Measurements from ENCODE around the gene DENND1B. TPM values are rescaled to one million over a fixed set of nuclear protein-coding genes. Genes with fewer than 3 reads are reported as not detected.

Gene DENND1B
- total RNA-seq, 1 experiment from 2014 or later = 9.6 TPM

DNA sequence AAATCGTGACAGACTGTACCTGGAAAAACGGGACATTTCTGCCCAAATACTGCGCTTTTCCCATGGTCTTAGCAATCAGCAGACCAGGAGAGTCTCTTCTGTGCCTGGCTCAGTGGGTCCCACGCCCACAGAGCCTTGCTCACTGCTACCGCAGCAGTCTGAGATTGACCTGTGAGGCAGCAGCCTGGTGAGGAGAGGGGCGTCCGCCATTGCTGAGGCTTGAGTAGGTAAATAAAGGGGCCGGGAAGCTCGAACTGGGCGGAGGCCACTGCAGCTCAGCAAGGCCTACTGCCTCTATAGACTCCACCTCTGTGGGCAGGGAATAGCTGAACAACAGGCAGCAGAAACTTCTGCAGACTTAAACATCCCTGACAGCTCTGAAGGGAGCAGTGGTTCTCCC lies 203.1 kb downstream of the DENND1B start:
- Histone ChIP-seq H2AFZ (ENCODE audit: low read depth, low read length, poor library complexity, severe bottlenecking) (no peak overlapping the region), H3K36me3 (ENCODE audit: control insufficient read depth in 1 of 2, insufficient read depth in 2 of 2, low read length in 2 of 2) (no peaks in the 10 kb centered on the region), H3K4me2 (ENCODE audit: low read length) (no peak overlapping the region), H3K4me3 (replicated peaks in 1 of 2; ENCODE audit: low read depth in 1 of 2, low read length in 2 of 2) (no peak overlapping the region), H3K4me1 (ENCODE audit: control insufficient read depth in 1 of 2, insufficient read depth in 2 of 2, low read length in 2 of 2) (no peaks in the 10 kb centered on the region), H4K20me1 (ENCODE audit: insufficient read depth) (no peaks in the 10 kb centered on the region), H3K9me3 (ENCODE audit: control insufficient read depth in 1 of 2, insufficient read depth in 1 of 2, low read depth in 1 of 2, low read length in 2 of 2) (no peaks in the 10 kb centered on the region), H3K79me2 (ENCODE audit: insufficient read depth, low read length) (no peaks in the 10 kb centered on the region), H3K9me2 (ENCODE audit: insufficient read depth) (no peaks in the 10 kb centered on the region), H3K9ac (ENCODE audit: low read length) (no peak overlapping the region), H3K27ac (ENCODE audit: low read depth, low read length) (no peak overlapping the region), H3K27me3 (ENCODE audit: insufficient read depth, low read length) (no peaks in the 10 kb centered on the region)
- RAD21 ChIA-PET (ENCODE audit: low non-redundant PET in 1 of 2, low total read pairs in 2 of 2, uncharacterized antibody in 2 of 2, unreplicated experiment in 2 of 2) = no interaction called here
- ATAC-seq (no peak), DNase-seq (ENCODE audit: low read depth, low spot score) (no peak)
- TF ChIP-seq EZH2phosphoT487 (IDR thresholded peaks at IDR 0.05; ENCODE audit: borderline replicate concordance) = no peak
- CTCF ChIA-PET = no interaction called here
- intact Hi-C loops (cut with micrococcal nuclease) = no loop called here
- POLR2A ChIA-PET = no interaction called here
- BruUV-seq (replicated peaks) = no TSS peak

DNA sequence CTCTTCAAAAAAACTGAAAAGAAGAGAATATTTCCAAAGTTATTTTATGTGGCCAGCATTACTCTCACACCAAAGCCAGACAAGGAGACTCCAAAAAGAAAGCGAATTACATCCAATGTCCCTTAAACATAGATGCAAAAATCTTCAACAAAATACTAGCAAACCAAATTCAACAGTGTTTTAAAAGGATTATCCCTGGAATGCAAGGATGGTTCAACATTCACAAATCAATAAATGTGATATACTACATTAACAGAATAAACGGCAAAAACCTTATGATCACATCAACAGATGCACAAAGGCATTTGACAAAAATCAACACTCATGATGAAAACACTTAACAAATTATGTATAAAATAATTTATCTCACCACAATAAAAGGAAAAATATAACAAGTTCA lies 207.8 kb downstream of the DENND1B start:
- ChIA-PET CTCF (no interaction called here), POLR2A (no interaction called here), RAD21 (ENCODE audit: low non-redundant PET in 1 of 2, low total read pairs in 2 of 2, uncharacterized antibody in 2 of 2, unreplicated experiment in 2 of 2) (no interaction called here)
- Histone ChIP-seq H4K20me1 (ENCODE audit: insufficient read depth) (no peaks in the 10 kb centered on the region), H3K4me1 (ENCODE audit: control insufficient read depth in 1 of 2, insufficient read depth in 2 of 2, low read length in 2 of 2) (no peaks in the 10 kb centered on the region), H3K4me2 (ENCODE audit: low read length) (no peak overlapping the region), H3K27ac (ENCODE audit: low read depth, low read length) (no peak overlapping the region), H3K4me3 (replicated peaks in 1 of 2; ENCODE audit: low read depth in 1 of 2, low read length in 2 of 2) (no peak overlapping the region), H3K9me3 (ENCODE audit: control insufficient read depth in 1 of 2, insufficient read depth in 1 of 2, low read depth in 1 of 2, low read length in 2 of 2) (0 out of 4 replicates have a peak, but pooled peaks cover 0 to 3% of the 10 kb centered on the region in 2 experiments), H3K27me3 (ENCODE audit: insufficient read depth, low read length) (no peaks in the 10 kb centered on the region), H3K79me2 (ENCODE audit: insufficient read depth, low read length) (no peaks in the 10 kb centered on the region), H3K36me3 (ENCODE audit: control insufficient read depth in 1 of 2, insufficient read depth in 2 of 2, low read length in 2 of 2) (no peaks in the 10 kb centered on the region), H3K9ac (ENCODE audit: low read length) (no peak overlapping the region), H3K9me2 (ENCODE audit: insufficient read depth) (no peaks in the 10 kb centered on the region), H2AFZ (ENCODE audit: low read depth, low read length, poor library complexity, severe bottlenecking) (no peak overlapping the region)
- DNase-seq (ENCODE audit: low read depth, low spot score) (no peak), ATAC-seq (no peak)
- intact Hi-C loops (cut with micrococcal nuclease) = no loop called here
- no TSS peak for BruUV-seq (replicated peaks)
- no peak for TF ChIP-seq EZH2phosphoT487 (IDR thresholded peaks at IDR 0.05; ENCODE audit: borderline replicate concordance)
- no peak for TF ChIP-seq EGR1 (IDR thresholded peaks at IDR 0.05; ENCODE audit: low read depth)
- no peak for TF ChIP-seq CBX3 (IDR thresholded peaks at IDR 0.05; ENCODE audit: low read depth)
- TF ChIP-seq POLR2AphosphoS5 (IDR thresholded peaks at IDR 0.05; ENCODE audit: low read depth, low read length) = no peak
- no peak for TF ChIP-seq SRF (IDR thresholded peaks at IDR 0.05; ENCODE audit: low read depth)
- no peak for TF ChIP-seq ZBTB33 (IDR thresholded peaks at IDR 0.05; ENCODE audit: extremely low read depth, insufficient replicate concordance, low read length)
- no peak for TF ChIP-seq SIN3A (IDR thresholded peaks at IDR 0.05; ENCODE audit: low read depth)
- TF ChIP-seq SP1 (IDR thresholded peaks at IDR 0.05; ENCODE audit: low read depth) = no peak
- TF ChIP-seq, protein P1, sequence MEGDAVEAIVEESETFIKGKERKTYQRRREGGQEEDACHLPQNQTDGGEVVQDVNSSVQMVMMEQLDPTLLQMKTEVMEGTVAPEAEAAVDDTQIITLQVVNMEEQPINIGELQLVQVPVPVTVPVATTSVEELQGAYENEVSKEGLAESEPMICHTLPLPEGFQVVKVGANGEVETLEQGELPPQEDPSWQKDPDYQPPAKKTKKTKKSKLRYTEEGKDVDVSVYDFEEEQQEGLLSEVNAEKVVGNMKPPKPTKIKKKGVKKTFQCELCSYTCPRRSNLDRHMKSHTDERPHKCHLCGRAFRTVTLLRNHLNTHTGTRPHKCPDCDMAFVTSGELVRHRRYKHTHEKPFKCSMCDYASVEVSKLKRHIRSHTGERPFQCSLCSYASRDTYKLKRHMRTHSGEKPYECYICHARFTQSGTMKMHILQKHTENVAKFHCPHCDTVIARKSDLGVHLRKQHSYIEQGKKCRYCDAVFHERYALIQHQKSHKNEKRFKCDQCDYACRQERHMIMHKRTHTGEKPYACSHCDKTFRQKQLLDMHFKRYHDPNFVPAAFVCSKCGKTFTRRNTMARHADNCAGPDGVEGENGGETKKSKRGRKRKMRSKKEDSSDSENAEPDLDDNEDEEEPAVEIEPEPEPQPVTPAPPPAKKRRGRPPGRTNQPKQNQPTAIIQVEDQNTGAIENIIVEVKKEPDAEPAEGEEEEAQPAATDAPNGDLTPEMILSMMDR (IDR thresholded peaks at IDR 0.05 in 2 of 3, conservative IDR thresholded peaks at IDR 0.05 in 1 of 3; ENCODE audit: borderline replicate concordance in 1 of 3, insufficient read depth in 1 of 3, low read depth in 2 of 3, low read length in 2 of 3) = no peak
- TF ChIP-seq TCF7L2 (IDR thresholded peaks at IDR 0.05; ENCODE audit: borderline replicate concordance, extremely low read depth, insufficient read depth, insufficient read length) = no peak
- no peak for TF ChIP-seq ELF1 (IDR thresholded peaks at IDR 0.05; ENCODE audit: borderline replicate concordance, low read depth)
- no peak for TF ChIP-seq YY1 (IDR thresholded peaks at IDR 0.05; ENCODE audit: extremely low read depth, insufficient replicate concordance, low read depth, low read length)
- no peak for TF ChIP-seq ZNF274 (IDR thresholded peaks at IDR 0.05; ENCODE audit: low read depth, low read length)

Data from HCT116 (cell line).